ENCODE results near the gene TGFBR2. TPM values are rescaled to one million over a fixed set of nuclear protein-coding genes. Genes with fewer than 3 reads are reported as not detected.

Gene TGFBR2
- 10 to 100 TPM; 58.9 to 60.3 TPM for total RNA-seq

- ChIA-PET POLR2A (interaction anchor here (0.7 to 3.8 kb wide), 11 partner anchors 10 to 60 kb away, joined by 3 to 24 read pairs (median 4); no protein-coding TSS in a partner anchor), CTCF (interaction anchor here (0.8 to 1.9 kb wide), 5 partner anchors 10 to 25 kb away, joined by 4 to 7 read pairs (median 4); no protein-coding TSS in a partner anchor)
Measured at GRCh38 chr3:30606301-30607031, at the start of gene TGFBR2. TSS of gene TGFBR2 (plus strand) at chr3:30606601. CDS start at chr3:30606884, 283 bp downstream.

- POLR2A ChIA-PET, result no interaction called here
- CTCF ChIA-PET, result no interaction called here
Measured at GRCh38 chr3:30557746-30558303, 48.6 kb upstream of the TGFBR2 start.

GRCh38 chr3:30563956-30564355 is 42.4 kb upstream of the TGFBR2 start:
- POLR2A ChIA-PET, result no interaction called here

GRCh38 chr3:30567139-30567753 is 39.2 kb upstream of the TGFBR2 start:
- ChIA-PET POLR2A (interaction anchor here (0.7 kb wide), 1 partner anchor 1175 kb away, joined by 4 read pairs; no protein-coding TSS in a partner anchor), CTCF (no interaction called here)

More at GRCh38 chr3:30563956-30564355, 42.4 kb upstream of the TGFBR2 start:
- CTCF ChIA-PET, result no interaction called here

- POLR2A ChIA-PET, result no interaction called here
- CTCF ChIA-PET, result no interaction called here
Measured at GRCh38 chr3:30576946-30577345, 29.5 kb upstream of the TGFBR2 start.

GRCh38 chr3:30577788-30578187 is 28.6 kb upstream of the TGFBR2 start:
- POLR2A ChIA-PET, result no interaction called here
- CTCF ChIA-PET, result no interaction called here

GRCh38 chr3:30578479-30578878 is 27.9 kb upstream of the TGFBR2 start:
- ChIA-PET POLR2A (no interaction called here), CTCF (no interaction called here)

- ChIA-PET POLR2A (interaction anchor here (0.6 kb wide), 1 partner anchor 22 kb away, joined by 6 read pairs; no protein-coding TSS in a partner anchor), CTCF (no interaction called here)
Measured at GRCh38 chr3:30578986-30579579, 27.3 kb upstream of the TGFBR2 start.

- ChIA-PET CTCF (interaction anchor here (0.6 kb wide), 1 partner anchor 1318 kb away, joined by 4 read pairs; no protein-coding TSS in a partner anchor), POLR2A (no interaction called here)
Measured at GRCh38 chr3:30581067-30581585, 25.3 kb upstream of the TGFBR2 start.

GRCh38 chr3:30581982-30582381 is 24.4 kb upstream of the TGFBR2 start:
- ChIA-PET CTCF (interaction anchor here (0.6 kb wide), 1 partner anchor 57 kb away, joined by 3 read pairs; no protein-coding TSS in a partner anchor), POLR2A (no interaction called here)

- ChIA-PET CTCF (no interaction called here), POLR2A (no interaction called here)
Measured at GRCh38 chr3:30583973-30584372, 22.4 kb upstream of the TGFBR2 start.

GRCh38 chr3:30585654-30586053 is 20.7 kb upstream of the TGFBR2 start:
- ChIA-PET POLR2A (no interaction called here), CTCF (no interaction called here)

GRCh38 chr3:30586096-30586805 is 20.1 kb upstream of the TGFBR2 start:
- ChIA-PET POLR2A (no interaction called here), CTCF (no interaction called here)

GRCh38 chr3:30586806-30587486 is 19.5 kb upstream of the TGFBR2 start:
- POLR2A ChIA-PET, result no interaction called here
- CTCF ChIA-PET, result no interaction called here

- ChIA-PET POLR2A (no interaction called here), CTCF (no interaction called here)
Measured at GRCh38 chr3:30587904-30588303, 18.5 kb upstream of the TGFBR2 start.

- CTCF ChIA-PET, result no interaction called here
Measured at GRCh38 chr3:30596152-30596551, 10.2 kb upstream of the TGFBR2 start.

GRCh38 chr3:30597131-30597768 is 9.2 kb upstream of the TGFBR2 start:
- CTCF ChIA-PET, result no interaction called here
- POLR2A ChIA-PET, result no interaction called here

More at GRCh38 chr3:30596152-30596551, 10.2 kb upstream of the TGFBR2 start:
- POLR2A ChIA-PET, result no interaction called here

- ChIA-PET POLR2A (no interaction called here), CTCF (no interaction called here)
Measured at GRCh38 chr3:30597769-30598134, 8.6 kb upstream of the TGFBR2 start.
